Stomach (tissue), 9 donors: ENCODE data around the gene TPRN. TPM values are rescaled to one million over a fixed set of nuclear protein-coding genes. Genes with fewer than 3 reads are reported as not detected.

ENCODE experiments used
- DNase-seq, 2 donors: peaks; one replicate each; pipeline versions ENCODE4 v3.0.0 to v3.0.0-alpha.2; 2013 to 2019
- H3K27ac ChIP-seq, 5 donors: fragments of 200-600 bp in 4 of 5; sonication (generic) in 4 of 5; one replicate each; pipeline ENCODE4 v1.5.1; 2013 to 2019; ENCODE audit warnings: mild to moderate bottlenecking in 1 of 5, moderate library complexity in 1 of 5
- H3K27me3 ChIP-seq, 3 donors: fragments of 200-600 bp; sonication (generic); one replicate each; pipeline ENCODE4 v1.5.1; 2017 to 2019; ENCODE audit warnings: mixed run types in 1 of 3
- H3K36me3 ChIP-seq, 4 donors: fragments of 200-600 bp; sonication (generic); 1 replicate in 3 of 4; 2 replicates in 1 of 4; pipeline ENCODE4 v1.5.1; 2016 to 2019
- H3K4me1 ChIP-seq, 4 donors: fragments of 200-600 bp; sonication (generic); one replicate each; pipeline ENCODE4 v1.5.1; 2016 to 2019
- H3K4me3 ChIP-seq, 4 donors: fragments of 200-600 bp; sonication (generic) in 3 of 4; one replicate each; pipeline ENCODE4 v1.5.1; 2016 to 2019; ENCODE audit warnings: mild to moderate bottlenecking in 1 of 4
- H3K9me3 ChIP-seq, 4 donors: fragments of 200-600 bp; sonication (generic); one replicate each; pipeline ENCODE4 v1.5.1; 2016 to 2019
- EP300 ChIP-seq: sonication (generic); formaldehyde crosslinking; IDR thresholded peaks from one replicate; pipeline ENCODE4 v1.6.1; 2017; ENCODE audit warnings: antibody characterized with exemption
- POLR2A ChIP-seq, 4 donors: fragments of 450-650 bp; IDR thresholded peaks; one replicate each; pipeline ENCODE4 v1.6.1; 2016; ENCODE audit warnings: antibody characterized with exemption in 4 of 4, control low read depth in 2 of 4, mild to moderate bottlenecking in 1 of 4, moderate library complexity in 1 of 4
- POLR2AphosphoS5 ChIP-seq, 3 donors: sonication (generic); formaldehyde crosslinking; IDR thresholded peaks; one replicate each; pipeline ENCODE4 v1.6.1; 2016; ENCODE audit warnings: antibody characterized with exemption in 3 of 3
- WGBS, 5 donors: extraction: QIAGEN DNeasy Blood & Tissue Kit in 3 of 5; methylation state at CpG; one replicate each; pipeline versions ENCODE4 v1.1.5 to v1.1.7; 2013 to 2018; 5-methylcytosine and 5-hydroxymethylcytosine counted together
- intact Hi-C: fragments of 100-400 bp; cut with DNase I; formaldehyde crosslinking; loops from one replicate; pipeline ENCODE4 v1.15.1; 2023; ENCODE audit warnings: low total_unique reads
- polyA plus RNA-seq, 3 donors: library from polyadenylated mRNA; stranded (reverse); fragments of 200-250 nt; gene quantifications; one replicate each; pipeline ENCODE4 v1.2.3, GENCODE V29; 2013
- total RNA-seq, 5 donors: library from RNA; depleted of rRNA; stranded (reverse); fragments of >200 nt; gene quantifications; one replicate each; pipeline versions ENCODE4 v1.1.0 to v1.2.3, GENCODE V29; 2014 to 2016
- TF ChIP-seq, protein P1 (sequence below), 7 experiments: fragments of 450-650 bp in 4 of 7; fragments of 200-600 bp in 3 of 7; sonication (generic) in 3 of 7; IDR thresholded peaks; one replicate each; pipeline ENCODE4 v1.5.1; 2016 to 2019; ENCODE audit warnings: antibody characterized with exemption in 7 of 7, control low read depth in 2 of 7, mild to moderate bottlenecking in 1 of 7
- donor health status: healthy with polysubstance abuse.
- donor health status: Bipolar disorder and iron deficiency.
- donor health status: healthy.

The TPRN gene
- total and polyA plus RNA-seq, 8 donors: 8.8 to 161 (median 24.6) TPM

DNA sequence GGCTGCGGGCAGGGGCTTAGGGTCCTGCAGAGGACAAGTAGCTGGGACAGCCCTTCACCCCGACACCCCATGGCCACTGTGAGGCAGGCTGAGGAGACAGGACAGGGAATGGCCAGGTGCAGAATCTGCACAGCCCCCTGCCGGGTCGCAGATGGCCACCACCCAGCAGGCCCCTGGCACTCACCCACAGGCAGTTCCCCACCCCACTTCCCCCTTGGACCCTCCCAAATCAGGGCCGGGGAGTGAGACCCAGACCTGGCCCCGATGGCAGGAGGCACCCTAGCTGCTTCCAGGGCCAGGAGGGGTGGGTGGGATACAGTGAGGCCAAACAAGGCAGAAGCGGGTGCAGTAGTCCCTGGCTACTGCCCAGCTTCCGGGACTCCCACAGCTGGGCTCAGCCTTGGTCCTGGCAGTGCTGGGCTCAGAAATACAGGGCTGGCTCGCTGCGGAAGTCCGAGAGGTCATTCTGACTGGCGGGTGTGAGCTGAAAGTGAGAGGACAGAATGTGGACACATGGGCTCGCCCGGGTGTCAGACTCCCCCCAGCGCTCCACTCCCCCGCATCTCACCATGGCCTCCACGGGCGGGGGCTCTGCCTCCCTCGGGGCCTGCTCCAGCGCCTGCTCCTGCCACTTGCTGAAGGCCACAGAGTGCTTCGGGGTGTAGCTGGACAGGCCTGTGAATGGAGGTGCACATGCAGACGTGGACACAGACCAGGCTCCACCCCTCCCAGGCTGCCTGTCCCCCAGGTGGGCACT lies 8.7 kb downstream of the TPRN start:
- peak in 1 of 2 donors; percentile 59 for DNase-seq
- TF ChIP-seq POLR2AphosphoS5 (IDR thresholded peaks at IDR 0.05) (no peak), EP300 (no peak), POLR2A (IDR thresholded peaks at IDR 0.05) (no peak)
- TF ChIP-seq, protein P1, sequence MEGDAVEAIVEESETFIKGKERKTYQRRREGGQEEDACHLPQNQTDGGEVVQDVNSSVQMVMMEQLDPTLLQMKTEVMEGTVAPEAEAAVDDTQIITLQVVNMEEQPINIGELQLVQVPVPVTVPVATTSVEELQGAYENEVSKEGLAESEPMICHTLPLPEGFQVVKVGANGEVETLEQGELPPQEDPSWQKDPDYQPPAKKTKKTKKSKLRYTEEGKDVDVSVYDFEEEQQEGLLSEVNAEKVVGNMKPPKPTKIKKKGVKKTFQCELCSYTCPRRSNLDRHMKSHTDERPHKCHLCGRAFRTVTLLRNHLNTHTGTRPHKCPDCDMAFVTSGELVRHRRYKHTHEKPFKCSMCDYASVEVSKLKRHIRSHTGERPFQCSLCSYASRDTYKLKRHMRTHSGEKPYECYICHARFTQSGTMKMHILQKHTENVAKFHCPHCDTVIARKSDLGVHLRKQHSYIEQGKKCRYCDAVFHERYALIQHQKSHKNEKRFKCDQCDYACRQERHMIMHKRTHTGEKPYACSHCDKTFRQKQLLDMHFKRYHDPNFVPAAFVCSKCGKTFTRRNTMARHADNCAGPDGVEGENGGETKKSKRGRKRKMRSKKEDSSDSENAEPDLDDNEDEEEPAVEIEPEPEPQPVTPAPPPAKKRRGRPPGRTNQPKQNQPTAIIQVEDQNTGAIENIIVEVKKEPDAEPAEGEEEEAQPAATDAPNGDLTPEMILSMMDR (IDR thresholded peaks at IDR 0.05): no peak
- intact Hi-C loops: no loop called here
- Histone ChIP-seq H3K27me3 (no peaks in the 10 kb centered on the region), H3K36me3 (peaks cover 15 to 36% (median 33%) of the 10 kb centered on the region in 4 donors), H3K9me3 (no peaks in the 10 kb centered on the region), H3K27ac (peak overlapping the region; percentile 9 to 97 (median 39)), H3K4me1 (peaks cover 47 to 90% (median 87%) of the 10 kb centered on the region in 4 donors), H3K4me3 (peak overlapping the region in 1 of 4 donors; percentile 99)
- 56 to 81% (median 64%) methylated on average over 17 to 22 of the region's 22 CpGs for WGBS, 5 donors

DNA sequence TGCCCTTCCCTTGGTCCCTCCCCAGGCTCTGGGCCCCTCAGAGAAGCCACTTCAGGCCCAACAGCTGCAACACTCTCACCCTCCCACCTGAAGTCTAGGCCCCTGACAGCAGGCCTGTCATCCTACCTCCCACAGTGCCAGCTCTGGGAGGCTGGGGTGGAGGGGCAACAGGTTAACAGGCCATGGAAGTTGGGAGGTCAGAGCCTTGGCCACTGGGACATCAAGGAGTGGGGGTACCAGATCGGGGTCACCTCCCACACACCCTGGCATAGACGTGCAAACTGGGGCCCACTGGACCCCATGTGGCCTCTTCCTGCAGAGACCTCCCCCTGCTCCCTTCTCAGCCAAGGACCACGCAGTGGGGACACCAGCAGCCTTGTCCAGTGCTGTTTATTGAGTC lies 9.3 kb downstream of the TPRN start:
- WGBS, 5 donors: 53 to 82% (median 71%) methylated on average over 3 of the region's 3 CpGs
- peaks cover 15 to 42% (median 38%) of the 10 kb centered on the region in 4 donors for H3K36me3 ChIP-seq
- no peaks in the 10 kb centered on the region for H3K9me3 ChIP-seq
- H3K27me3 ChIP-seq: no peaks in the 10 kb centered on the region
- intact Hi-C loops: no loop called here
- peaks cover 49 to 90% (median 87%) of the 10 kb centered on the region in 4 donors for H3K4me1 ChIP-seq
- TF ChIP-seq EP300 (no peak), POLR2AphosphoS5 (IDR thresholded peaks at IDR 0.05) (no peak), POLR2A (IDR thresholded peaks at IDR 0.05) (no peak)
- TF ChIP-seq, protein P1 (IDR thresholded peaks at IDR 0.05): no peak
- H3K27ac ChIP-seq: peak overlapping the region in 4 of 5 donors; percentile 86 to 97 (median 96)
- peak overlapping the region in 1 of 4 donors; percentile 99 for H3K4me3 ChIP-seq
- no peak for DNase-seq

DNA sequence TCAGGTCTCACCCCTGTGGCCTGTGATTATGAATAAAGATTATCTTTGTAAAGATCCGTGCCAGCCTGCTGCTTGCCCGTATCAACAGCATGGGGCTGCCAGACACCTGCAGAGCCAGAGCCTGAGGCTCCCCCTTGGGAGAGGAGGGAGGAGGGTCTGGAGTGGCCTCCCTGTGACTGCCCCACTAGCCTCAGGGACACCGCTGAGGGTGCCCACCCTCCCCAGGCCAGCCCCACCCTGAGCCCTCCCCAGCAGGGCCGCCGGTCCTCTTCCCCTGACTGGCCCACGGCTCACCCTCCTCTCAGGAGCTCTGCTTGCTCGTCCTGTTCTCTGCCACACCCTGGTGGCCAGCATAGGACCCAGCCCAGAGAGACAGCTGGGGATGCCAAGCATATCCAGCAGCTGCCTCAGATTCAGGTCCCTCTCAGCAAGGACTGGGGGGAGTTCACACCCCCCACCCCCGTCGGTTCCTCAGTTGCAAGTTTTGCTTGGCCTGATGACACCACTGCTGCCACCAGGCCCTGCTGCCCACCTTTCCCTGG lies 10.2 kb downstream of the TPRN start:
- Histone ChIP-seq H3K4me1 (peaks cover 49 to 90% (median 87%) of the 10 kb centered on the region in 4 donors), H3K27me3 (no peaks in the 10 kb centered on the region), H3K9me3 (no peaks in the 10 kb centered on the region), H3K4me3 (peak overlapping the region in 3 of 4 donors; percentile 96 to 99 (median 98)), H3K27ac (peak overlapping the region; percentile 96 to 97 (median 96)), H3K36me3 (peaks cover 21 to 50% (median 46%) of the 10 kb centered on the region in 4 donors)
- intact Hi-C loops: no loop called here
- TF ChIP-seq POLR2A (IDR thresholded peaks at IDR 0.05) (no peak), EP300 (no peak), POLR2AphosphoS5 (IDR thresholded peaks at IDR 0.05) (no peak)
- TF ChIP-seq, protein P1 (IDR thresholded peaks at IDR 0.05): no peak
- 29 to 58% (median 46%) methylated on average over 4 to 9 of the region's 9 CpGs for WGBS, 5 donors
- peak in 1 of 2 donors; percentile 53 for DNase-seq
